ENCODE measurements around the gene DSC2.

Gene DSC2

GRCh38 chr18:31098878-31099277 is 3.3 kb downstream of the DSC2 start:
- no peaks in the 10 kb centered on the region for H3K79me2 ChIP-seq (ENCODE audit: low read length)
- TF ChIP-seq EZH2phosphoT487 (IDR thresholded peaks at IDR 0.05; ENCODE audit: low read length): no peak
- no peak for TF ChIP-seq EZH2 (optimal IDR thresholded peaks at IDR 0.05; ENCODE audit: low read depth, low read length)
- no peak for TF ChIP-seq CTCF (IDR thresholded peaks at IDR 0.05; ENCODE audit: low read length)
- H3K4me3 ChIP-seq (ENCODE audit: low read length): no peak overlapping the region
- H4K20me1 ChIP-seq (ENCODE audit: insufficient read depth, low read length): no peaks in the 10 kb centered on the region
- H3K27me3 ChIP-seq (replicated peaks; ENCODE audit: insufficient read depth, low read length): no peaks in the 10 kb centered on the region
- no peaks in the 10 kb centered on the region for H3F3A ChIP-seq (ENCODE audit: insufficient read depth, low read length)
- no peak overlapping the region for H2AFZ ChIP-seq (ENCODE audit: low read length)
- H3K4me1 ChIP-seq (ENCODE audit: low read length): no peaks in the 10 kb centered on the region
- H3K9me3 ChIP-seq (replicated peaks; ENCODE audit: insufficient read depth, low read length): no peaks in the 10 kb centered on the region
- no peaks in the 10 kb centered on the region for H3K36me3 ChIP-seq (replicated peaks; ENCODE audit: insufficient read depth, low read length)
- H3K27ac ChIP-seq (ENCODE audit: low read length): no peak overlapping the region
- H3K4me2 ChIP-seq (ENCODE audit: low read depth, low read length): no peak overlapping the region
- no peaks in the 10 kb centered on the region for H3K9me2 ChIP-seq (replicated peaks; ENCODE audit: insufficient read depth, low read length)
- DNase-seq: no peak
- H3K9ac ChIP-seq (ENCODE audit: low read length): no peak overlapping the region

- Histone ChIP-seq H2AFZ (ENCODE audit: low read length) (no peak overlapping the region), H3K36me3 (replicated peaks; ENCODE audit: insufficient read depth, low read length) (no peaks in the 10 kb centered on the region), H3K79me2 (ENCODE audit: low read length) (no peaks in the 10 kb centered on the region), H3K9ac (ENCODE audit: low read length) (no peak overlapping the region), H3F3A (ENCODE audit: insufficient read depth, low read length) (no peaks in the 10 kb centered on the region), H4K20me1 (ENCODE audit: insufficient read depth, low read length) (no peaks in the 10 kb centered on the region), H3K4me2 (ENCODE audit: low read depth, low read length) (no peak overlapping the region), H3K27me3 (replicated peaks; ENCODE audit: insufficient read depth, low read length) (no peaks in the 10 kb centered on the region), H3K27ac (ENCODE audit: low read length) (no peak overlapping the region), H3K9me2 (replicated peaks; ENCODE audit: insufficient read depth, low read length) (no peaks in the 10 kb centered on the region), H3K4me1 (ENCODE audit: low read length) (no peaks in the 10 kb centered on the region), H3K4me3 (ENCODE audit: low read length) (no peak overlapping the region), H3K9me3 (replicated peaks; ENCODE audit: insufficient read depth, low read length) (no peaks in the 10 kb centered on the region)
- no peak for DNase-seq
- TF ChIP-seq CTCF (IDR thresholded peaks at IDR 0.05; ENCODE audit: low read length): no peak
- no peak for TF ChIP-seq EZH2 (optimal IDR thresholded peaks at IDR 0.05; ENCODE audit: low read depth, low read length)
- TF ChIP-seq EZH2phosphoT487 (IDR thresholded peaks at IDR 0.05; ENCODE audit: low read length): no peak
Measured at GRCh38 chr18:31097666-31098065, 4.6 kb downstream of the DSC2 start.

- Histone ChIP-seq H3F3A (ENCODE audit: insufficient read depth, low read length) (no peaks in the 10 kb centered on the region), H2AFZ (ENCODE audit: low read length) (no peak overlapping the region), H3K27ac (ENCODE audit: low read length) (no peak overlapping the region), H3K4me3 (ENCODE audit: low read length) (no peak overlapping the region), H3K36me3 (replicated peaks; ENCODE audit: insufficient read depth, low read length) (no peaks in the 10 kb centered on the region), H3K79me2 (ENCODE audit: low read length) (no peaks in the 10 kb centered on the region), H3K9me3 (replicated peaks; ENCODE audit: insufficient read depth, low read length) (no peaks in the 10 kb centered on the region), H3K27me3 (replicated peaks; ENCODE audit: insufficient read depth, low read length) (no peaks in the 10 kb centered on the region), H3K9ac (ENCODE audit: low read length) (no peak overlapping the region), H3K9me2 (replicated peaks; ENCODE audit: insufficient read depth, low read length) (no peaks in the 10 kb centered on the region), H3K4me2 (ENCODE audit: low read depth, low read length) (no peak overlapping the region), H3K4me1 (ENCODE audit: low read length) (no peaks in the 10 kb centered on the region), H4K20me1 (ENCODE audit: insufficient read depth, low read length) (no peaks in the 10 kb centered on the region)
- TF ChIP-seq EZH2 (optimal IDR thresholded peaks at IDR 0.05; ENCODE audit: low read depth, low read length) (no peak), CTCF (IDR thresholded peaks at IDR 0.05; ENCODE audit: low read length) (no peak), EZH2phosphoT487 (IDR thresholded peaks at IDR 0.05; ENCODE audit: low read length) (no peak)
- DNase-seq: no peak
Measured at GRCh38 chr18:31093880-31094279, 8.3 kb downstream of the DSC2 start.

Data from MM.1S (cell line).